ENCODE data around the gene CLDND1. TPM values are rescaled to one million over a fixed set of nuclear protein-coding genes. Genes with fewer than 3 reads are reported as not detected.

Gene CLDND1
- total RNA-seq, 2 experiments from 2014 or later, result 168 to 185 TPM

- Mint-ChIP-seq H3K4me1 (ENCODE audit: low read depth) (peaks cover 77% of the 10 kb centered on the region), H3K36me3 (ENCODE audit: low read depth) (no peaks in the 10 kb centered on the region), H3K27ac (peak overlapping the region; percentile 92), H3K27me3 (no peaks in the 10 kb centered on the region), H3K9me3 (no peaks in the 10 kb centered on the region), H3K4me3 (peak overlapping the region; percentile 74)
- Histone ChIP-seq H3K36me3 (ENCODE audit: insufficient read depth, low read length) (no peaks in the 10 kb centered on the region), H3K4me1 (ENCODE audit: insufficient read depth, low read length) (peaks cover 39% of the 10 kb centered on the region), H3K27ac (ENCODE audit: low read depth in 1 of 2, low read length in 2 of 2) (peak overlapping the region; percentile 54 to 61), H3K4me3 (ENCODE audit: low read length) (no peak overlapping the region), H3K9me3 (ENCODE audit: control insufficient read depth in 1 of 2, insufficient read depth in 1 of 2, low read length in 2 of 2) (no peaks in the 10 kb centered on the region), H3K27me3 (ENCODE audit: control insufficient read depth in 1 of 2, insufficient read depth in 2 of 2, low read length in 2 of 2) (no peaks in the 10 kb centered on the region)
- ChIA-PET POLR2A (interaction anchor here (0.7 to 6.3 kb wide), 10 partner anchors 8 to 42 kb away, joined by 3 to 57 read pairs (median 6); partner anchors contain the start of genes CLDND1 and CPOX), CTCF (interaction anchor here (1.2 kb wide), 1 partner anchor 15 kb away, joined by 3 read pairs; no protein-coding TSS in a partner anchor)
- intact Hi-C loops (cut with DNase I, micrococcal nuclease), result no loop called here
- TF ChIP-seq CTCF (IDR thresholded peaks at IDR 0.05), result no peak
- peak in 5 of 14 experiments; percentile 6 to 73 (median 59) for DNase-seq
- peak; percentile 25 for ATAC-seq (ENCODE audit: poor library complexity)
Measured at GRCh38 chr3:98557324-98558010, 34.8 kb upstream of the CLDND1 start.

- H3K27me3 Mint-ChIP-seq, result no peaks in the 10 kb centered on the region
Measured at GRCh38 chr3:98556164-98557130, 33.7 kb upstream of the CLDND1 start.

More at GRCh38 chr3:98556164-98557130, 33.7 kb upstream of the CLDND1 start:
- Mint-ChIP-seq H3K9me3 (no peaks in the 10 kb centered on the region), H3K4me1 (ENCODE audit: low read depth) (peaks cover 75% of the 10 kb centered on the region), H3K36me3 (ENCODE audit: low read depth) (no peaks in the 10 kb centered on the region), H3K4me3 (peak overlapping the region; percentile 65), H3K27ac (peak overlapping the region; percentile 92)
- TF ChIP-seq CTCF (IDR thresholded peaks at IDR 0.05), result no peak
- Histone ChIP-seq H3K27me3 (ENCODE audit: control insufficient read depth in 1 of 2, insufficient read depth in 2 of 2, low read length in 2 of 2) (no peaks in the 10 kb centered on the region), H3K36me3 (ENCODE audit: insufficient read depth, low read length) (no peaks in the 10 kb centered on the region), H3K27ac (ENCODE audit: low read depth in 1 of 2, low read length in 2 of 2) (peak overlapping the region; percentile 54 to 61), H3K4me1 (ENCODE audit: insufficient read depth, low read length) (peaks cover 37% of the 10 kb centered on the region), H3K9me3 (ENCODE audit: control insufficient read depth in 1 of 2, insufficient read depth in 1 of 2, low read length in 2 of 2) (no peaks in the 10 kb centered on the region), H3K4me3 (ENCODE audit: low read length) (peak overlapping the region; percentile 32)
- POLR2A ChIA-PET, result interaction anchor here (0.6 to 6.3 kb wide), 17 partner anchors 9 to 468 kb away, joined by 3 to 57 read pairs (median 4); partner anchors contain the start of genes CLDND1 and CPOX
- CTCF ChIA-PET, result interaction anchor here (0.6 to 1.2 kb wide), 3 partner anchors 8 to 34 kb away, joined by 3 read pairs; partner anchors contain the start of gene CLDND1
- intact Hi-C loops (cut with DNase I, micrococcal nuclease), result no loop called here
- peak; percentile 84 for ATAC-seq (ENCODE audit: poor library complexity)
- DNase-seq, result peak in 13 of 14 experiments; percentile 29 to 93 (median 49)
